B cell (primary cell): ENCODE measurements around the gene NDC80. TPM values are rescaled to one million over a fixed set of nuclear protein-coding genes. Genes with fewer than 3 reads are reported as not detected.

ENCODE experiments used
- ATAC-seq: fragments of 200-7000 bp; cut with Tn5 transposase; one replicate; pipeline ENCODE4 v1.10.0; 2021; ENCODE audit warnings: low read depth, mild to moderate bottlenecking, moderate number of reproducible peaks, moderate library complexity
- CTCF ChIA-PET: fragments of 350-600 bp; sonication (Branson Sonifier 250); formaldehyde crosslinking; loops from one replicate; lab custom pipeline; 2021; ENCODE audit warnings: antibody characterized with exemption, inconsistent platforms; lab: Charles Lee
- POLR2A ChIA-PET: fragments of 350-600 bp; sonication (Branson Sonifier 250); formaldehyde crosslinking; loops from one replicate; lab custom pipeline; 2021; ENCODE audit warnings: antibody characterized with exemption; lab: Charles Lee
- DNase-seq: peaks from one replicate; pipeline ENCODE4 v3.0.0; 2013
- H2AFZ ChIP-seq: 2 replicates; pipeline ENCODE4 v1.6.1; 2012; ENCODE audit warnings: mild to moderate bottlenecking, low read depth, low read length; ENCODE audit not compliant: insufficient read depth, poor library complexity, severe bottlenecking
- H3K27ac ChIP-seq, 2 donors: 1 replicate in 1 of 2; 2 replicates in 1 of 2; pipeline ENCODE4 v1.5.1; 2012 to 2013; ENCODE audit warnings: low read length in 2 of 2, mild to moderate bottlenecking in 2 of 2, moderate library complexity in 1 of 2
- H3K27me3 ChIP-seq, 4 experiments: fragments of 200-600 bp in 1 of 4; sonication (generic) in 1 of 4; replicated peaks in 1 of 4; 1 replicate in 2 of 4; 2 replicates in 2 of 4; pipeline versions ENCODE4 v1.6.1 to v1.7.0; 2013 to 2016; ENCODE audit warnings: low read length in 3 of 4, mild to moderate bottlenecking in 2 of 4, mixed read lengths in 1 of 4, moderate library complexity in 1 of 4; ENCODE audit not compliant: insufficient read depth in 4 of 4, control insufficient read depth in 3 of 4; ENCODE audit errors: control extremely low read depth in 1 of 4
- H3K36me3 ChIP-seq, 2 experiments: replicated peaks in 1 of 2; 1 replicate in 1 of 2; 2 replicates in 1 of 2; pipeline versions ENCODE4 v1.6.1 to v1.7.1; 2013; ENCODE audit warnings: low read length in 1 of 2; ENCODE audit not compliant: insufficient read depth in 2 of 2, control insufficient read depth in 1 of 2; ENCODE audit errors: control extremely low read depth in 1 of 2, extremely low read depth in 1 of 2
- H3K4me1 ChIP-seq, 2 donors: fragments of 200-600 bp in 1 of 2; sonication (generic) in 1 of 2; 1 replicate in 1 of 2; 2 replicates in 1 of 2; pipeline versions ENCODE4 v1.5.1 to v1.6.1; 2013 to 2017; ENCODE audit warnings: low read length in 2 of 2; ENCODE audit not compliant: control insufficient read depth in 2 of 2, insufficient read depth in 2 of 2
- H3K4me2 ChIP-seq: replicated peaks from 2 replicates; pipeline ENCODE3; 2012; ENCODE audit warnings: mild to moderate bottlenecking, low read depth, low read length; ENCODE audit not compliant: poor library complexity, severe bottlenecking
- H3K4me3 ChIP-seq, 5 experiments: fragments of 200-600 bp in 1 of 5; sonication (generic) in 1 of 5; 1 replicate in 3 of 5; 2 replicates in 2 of 5; pipeline versions ENCODE4 v1.5.1 to v1.7.0; 2011 to 2016; ENCODE audit warnings: low read length in 4 of 5, mild to moderate bottlenecking in 4 of 5, low read depth in 2 of 5, control low read depth in 1 of 5, moderate library complexity in 1 of 5; ENCODE audit not compliant: insufficient read depth in 1 of 5; ENCODE audit errors: control extremely low read depth in 1 of 5, extremely low read depth in 1 of 5
- H3K79me2 ChIP-seq: fragments of 200-600 bp; sonication (generic); one replicate; pipeline ENCODE4 v1.6.0; 2016; ENCODE audit warnings: low read length; ENCODE audit not compliant: control insufficient read depth, insufficient read depth
- H3K9ac ChIP-seq: fragments of 200-600 bp; sonication (generic); 2 replicates; pipeline ENCODE4 v1.6.1; 2017; ENCODE audit warnings: mild to moderate bottlenecking, low read length, moderate library complexity
- H3K9me3 ChIP-seq, 3 donors: one replicate each; pipeline versions ENCODE4 v1.6.1 to v1.7.1; 2013; ENCODE audit warnings: low read length in 2 of 3; ENCODE audit not compliant: control insufficient read depth in 2 of 3, insufficient read depth in 1 of 3; ENCODE audit errors: control extremely low read depth in 1 of 3
- H4K20me1 ChIP-seq: 2 replicates; pipeline ENCODE4 v1.6.0; 2012; ENCODE audit warnings: mild to moderate bottlenecking, low read length; ENCODE audit not compliant: insufficient read depth, control insufficient read depth, poor library complexity, severe bottlenecking
- H3K27ac Mint-ChIP-seq: one replicate; pipeline ENCODE4 v1.8.0; 2021; ENCODE audit warnings: mixed read lengths
- H3K27me3 Mint-ChIP-seq: one replicate; pipeline ENCODE4 v1.8.0; 2021; ENCODE audit warnings: mixed read lengths
- H3K4me1 Mint-ChIP-seq: one replicate; pipeline ENCODE4 v1.8.0; 2021; ENCODE audit warnings: mixed read lengths
- H3K4me3 Mint-ChIP-seq: one replicate; pipeline ENCODE4 v1.8.0; 2021; ENCODE audit warnings: mixed read lengths
- H3K9me3 Mint-ChIP-seq: one replicate; pipeline ENCODE4 v1.8.0; 2022; ENCODE audit warnings: mixed read lengths; ENCODE audit not compliant: insufficient read depth
- CTCF ChIP-seq: fragments of 200-600 bp; IDR thresholded peaks from one replicate; pipeline ENCODE4 v1.8.0; 2022; ENCODE audit warnings: antibody characterized with exemption, mild to moderate bottlenecking
- EZH2 ChIP-seq: IDR thresholded peaks from 2 replicates; pipeline ENCODE4 v1.6.1; 2012; ENCODE audit warnings: borderline replicate concordance, low read depth, mild to moderate bottlenecking, moderate library complexity, low read length; ENCODE audit not compliant: insufficient read depth, poor library complexity, severe bottlenecking
- WGBS: methylation state at CpG from one replicate; pipeline ENCODE4 v1.1.5; 2013; ENCODE audit warnings: missing lambda C conversion rate; ENCODE audit not compliant: insufficient coverage; 5-methylcytosine and 5-hydroxymethylcytosine counted together
- intact Hi-C: fragments of 100-400 bp; cut with micrococcal nuclease; formaldehyde crosslinking; loops from one replicate; pipeline ENCODE4 v1.10.0; 2022
- polyA plus RNA-seq: library from polyadenylated mRNA; depleted of rRNA; stranded (reverse); fragments of >200 nt; gene quantifications from 2 replicates; pipeline ENCODE4 v1.2.3, GENCODE V29; 2012
- total RNA-seq, 2 donors: library from RNA; stranded (reverse); fragments of 120-200 nt in 1 of 2; gene quantifications; 1 replicate in 1 of 2; 2 replicates in 1 of 2; pipeline versions ENCODE4 v1.2.3 to v1.2.4, GENCODE V29; 2013 to 2022

Gene NDC80
- total and polyA plus RNA-seq, 2 donors (not counting 1 experiment from before 2014, with no cell fraction given) = 1.3 to 3.9 TPM

GRCh38 chr18:2559249-2559648 lies 12.1 kb upstream of the NDC80 start:
- ChIA-PET POLR2A (no interaction called here), CTCF (no interaction called here)
- H4K20me1 ChIP-seq = no peaks in the 10 kb centered on the region
- no CpG with 5 or more reads among the region's 1 CpG for WGBS
- H3K27ac ChIP-seq = no peak overlapping the region
- H3K9ac ChIP-seq = no peak overlapping the region
- no peaks in the 10 kb centered on the region for H3K27me3 ChIP-seq
- intact Hi-C loops = no loop called here
- no peak overlapping the region for H3K4me3 ChIP-seq
- Mint-ChIP-seq H3K9me3 (no peaks in the 10 kb centered on the region), H3K4me1 (no peaks in the 10 kb centered on the region), H3K27ac (no peak overlapping the region), H3K27me3 (no peaks in the 10 kb centered on the region), H3K4me3 (no peak overlapping the region)
- H3K4me1 ChIP-seq = no peaks in the 10 kb centered on the region
- no peak overlapping the region for H2AFZ ChIP-seq
- peaks cover 7% of the 10 kb centered on the region for H3K79me2 ChIP-seq
- peaks cover 1 to 4% of the 10 kb centered on the region in 2 experiments for H3K36me3 ChIP-seq
- no peaks in the 10 kb centered on the region for H3K9me3 ChIP-seq
- DNase-seq (no peak), ATAC-seq (no peak)
- TF ChIP-seq CTCF (no peak), EZH2 (no peak)
- H3K4me2 ChIP-seq = no peak overlapping the region

- no peaks in the 10 kb centered on the region for H3K27me3 ChIP-seq
- no CpG with 5 or more reads among the region's 1 CpG for WGBS
- DNase-seq = no peak
- no peak for ATAC-seq
- no peak overlapping the region for H2AFZ ChIP-seq
- ChIA-PET CTCF (interaction anchor here (0.6 kb wide), 1 partner anchor 212 kb away, joined by 3 read pairs; no protein-coding TSS in a partner anchor), POLR2A (no interaction called here)
- TF ChIP-seq EZH2 (no peak), CTCF (no peak)
- Mint-ChIP-seq H3K9me3 (no peaks in the 10 kb centered on the region), H3K27ac (no peak overlapping the region), H3K4me3 (no peak overlapping the region), H3K4me1 (peaks cover 16% of the 10 kb centered on the region), H3K27me3 (no peaks in the 10 kb centered on the region)
- H3K27ac ChIP-seq = no peak overlapping the region
- H3K4me3 ChIP-seq = no peak overlapping the region
- H3K9me3 ChIP-seq = no peaks in the 10 kb centered on the region
- peaks cover 2 to 15% of the 10 kb centered on the region in 2 experiments for H3K36me3 ChIP-seq
- H3K9ac ChIP-seq = no peak overlapping the region
- H3K4me1 ChIP-seq = peaks cover under 1 to 5% of the 10 kb centered on the region in 2 donors
- H3K79me2 ChIP-seq = peaks cover 30% of the 10 kb centered on the region
- no peaks in the 10 kb centered on the region for H4K20me1 ChIP-seq
- no peak overlapping the region for H3K4me2 ChIP-seq
- intact Hi-C loops = no loop called here
These were observed 7.0 kb upstream of the NDC80 start for GRCh38 chr18:2564373-2564772.
